Right lung (tissue), 5 donors: ENCODE data around the gene ANK2. TPM values are rescaled to one million over a fixed set of nuclear protein-coding genes. Genes with fewer than 3 reads are reported as not detected.
"Not testable (repeated sequence)": the region's sequence is repeated elsewhere in the genome, so short reads cannot be mapped to it uniquely, and the experiment has no call there.

Experiments used
- DNase-seq, 2 donors: peaks; one replicate each; pipeline ENCODE4 v3.0.0-alpha.2; 2013
- polyA plus RNA-seq, 5 donors: library from polyadenylated mRNA; unstranded; fragments of 120-200 nt; gene quantifications; one replicate each; pipeline versions ENCODE4 v1.2.1 to v1.2.3, GENCODE V29; 2013; ENCODE audit warnings: inconsistent platforms in 1 of 5, low replicate concordance in 1 of 5; ENCODE audit not compliant: insufficient read length in 5 of 5, insufficient read depth in 1 of 5

ANK2 gene
- polyA plus RNA-seq, 5 donors, result 19.5 to 29.8 (median 27.6) TPM

DNA sequence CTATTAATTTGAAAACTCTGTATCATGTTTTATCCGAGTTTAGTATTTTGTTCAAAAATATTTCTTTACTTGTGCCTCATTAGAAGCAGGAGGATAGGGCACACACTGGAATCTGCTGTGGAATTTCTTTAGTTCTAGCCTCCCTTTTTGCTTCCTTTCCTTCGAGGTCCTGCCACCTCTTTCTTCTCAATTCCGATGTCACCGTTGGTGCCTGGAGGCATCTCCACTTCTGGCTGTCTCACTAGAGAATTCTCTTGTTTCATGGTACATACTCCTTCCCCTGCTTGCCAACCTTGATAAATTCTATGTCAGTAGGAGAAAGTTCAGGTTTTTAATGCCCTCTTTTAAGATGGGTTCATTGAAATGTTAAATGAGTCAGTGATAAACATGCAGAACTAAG is 140.1 kb downstream of the ANK2 start:
- no peak for DNase-seq

- no peak for DNase-seq
Measured at GRCh38 chr4:113209153-113209552, 159.7 kb downstream of the ANK2 start.

DNA sequence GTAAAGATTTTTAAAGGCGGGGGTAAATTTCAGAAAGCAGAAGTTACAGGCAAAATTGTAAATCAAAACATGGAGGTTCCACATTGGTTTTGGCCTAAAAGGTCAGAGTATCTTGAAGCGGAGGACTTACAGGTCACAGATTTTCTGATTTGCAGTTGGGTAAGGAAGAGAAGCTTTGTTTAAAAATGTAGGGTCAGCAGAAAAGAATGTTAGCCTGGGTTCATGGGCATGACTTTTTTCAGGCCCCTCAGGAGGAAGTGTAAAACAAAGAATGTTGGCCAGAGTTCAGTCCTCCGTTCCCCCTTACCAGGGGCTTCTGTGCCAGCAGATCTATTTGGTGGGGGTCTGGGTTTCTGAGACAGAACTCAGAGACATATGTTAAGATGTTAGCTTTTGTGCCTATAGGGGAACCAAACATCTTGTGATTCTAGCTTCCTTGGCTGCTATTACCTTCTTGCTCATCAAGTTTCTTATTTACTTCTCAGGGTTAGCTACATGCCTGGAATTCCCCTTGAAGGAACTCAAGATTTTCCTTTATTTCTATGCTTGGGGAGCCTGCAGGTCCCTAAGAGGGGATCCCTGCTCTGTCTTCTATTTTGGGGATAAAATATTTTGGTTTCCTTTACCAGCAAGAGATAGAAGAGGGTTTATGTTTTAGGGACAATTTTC is 160.3 kb downstream of the ANK2 start:
- no peak for DNase-seq

DNA sequence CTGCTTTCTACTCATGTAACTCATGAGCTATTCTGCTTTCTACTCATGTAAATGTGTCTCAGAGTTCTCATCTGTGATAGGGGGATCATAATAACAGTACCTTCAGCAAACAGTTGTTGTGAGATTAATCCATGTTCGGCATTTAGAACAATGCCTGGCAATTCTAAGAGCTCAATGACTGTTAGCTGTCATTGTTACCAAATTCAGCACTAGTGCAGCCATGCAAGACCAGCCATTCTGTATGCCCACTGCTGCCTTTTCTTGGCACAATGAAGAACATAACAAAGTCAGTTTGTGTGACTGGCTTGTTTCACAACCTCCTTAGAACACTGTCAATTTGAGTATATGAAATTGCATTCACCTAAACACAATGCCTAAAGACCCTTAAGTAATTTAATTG is 163.2 kb downstream of the ANK2 start:
- DNase-seq, result no peak

- DNase-seq, result no peak
Measured at GRCh38 chr4:113221990-113222389, 172.5 kb downstream of the ANK2 start.

- DNase-seq, result no peak
Measured at GRCh38 chr4:113222471-113222870, 173.0 kb downstream of the ANK2 start.

DNA sequence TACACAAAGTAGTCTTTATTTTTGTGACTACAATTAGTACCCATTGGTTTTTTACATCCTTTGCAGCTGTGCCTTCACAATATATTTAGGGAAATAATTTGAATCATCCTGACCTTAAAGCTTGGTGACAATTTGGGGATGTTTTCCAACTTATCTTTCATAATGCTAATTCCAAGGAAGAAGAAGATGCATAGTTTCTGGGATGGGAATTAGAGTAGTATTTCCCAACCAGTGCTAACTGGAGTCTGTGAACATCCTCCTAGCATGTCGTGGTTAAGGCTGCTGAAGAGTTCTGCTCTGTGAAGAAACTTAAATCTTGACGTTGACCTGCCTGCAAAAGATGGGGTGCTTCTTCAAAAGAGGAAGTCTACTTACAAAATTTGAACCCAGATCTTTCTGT is 173.5 kb downstream of the ANK2 start:
- no peak for DNase-seq

DNA sequence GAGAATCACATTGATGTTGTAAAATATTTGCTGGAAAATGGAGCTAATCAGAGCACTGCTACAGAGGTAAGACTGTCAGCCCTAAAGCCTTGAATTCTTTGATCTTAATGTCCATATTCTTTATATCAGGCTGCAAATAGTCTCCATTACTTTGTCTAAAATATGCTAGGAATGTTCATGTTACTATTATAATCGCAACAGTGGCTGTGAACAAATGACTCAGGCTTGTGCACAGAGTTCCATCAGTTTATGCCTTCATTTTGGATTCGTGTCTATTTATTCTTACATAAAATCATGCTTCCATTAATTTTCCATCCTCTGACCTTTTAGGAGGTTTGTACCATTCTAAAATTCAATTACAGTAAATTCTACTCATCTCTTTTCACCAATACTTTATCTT is 182.7 kb downstream of the ANK2 start:
- DNase-seq, result no peak

GRCh38 chr4:113236916-113237315 is 187.5 kb downstream of the ANK2 start:
- DNase-seq, result no peak

DNA sequence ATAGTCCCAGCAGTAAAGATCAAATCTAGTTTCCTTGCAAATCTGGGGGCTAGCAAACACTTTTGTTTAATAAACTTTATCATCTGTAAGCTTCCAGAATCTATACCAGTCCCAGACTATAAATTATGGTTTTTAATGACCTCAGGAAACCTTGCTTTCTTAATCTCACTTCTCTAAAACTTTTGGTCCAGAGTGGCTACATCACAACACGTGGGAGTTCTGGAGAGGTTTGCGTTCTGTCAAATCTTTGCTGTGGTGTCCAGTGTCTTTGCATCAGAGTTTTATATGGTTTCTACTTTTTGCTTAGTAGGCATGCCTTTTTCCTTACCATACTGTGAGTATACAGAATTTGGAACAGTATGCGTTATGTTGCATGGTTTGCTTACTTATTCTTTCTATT is 193.9 kb downstream of the ANK2 start:
- DNase-seq, result no peak

GRCh38 chr4:113244747-113245146 is 195.3 kb downstream of the ANK2 start:
- DNase-seq, result not testable (repeated sequence)

DNA sequence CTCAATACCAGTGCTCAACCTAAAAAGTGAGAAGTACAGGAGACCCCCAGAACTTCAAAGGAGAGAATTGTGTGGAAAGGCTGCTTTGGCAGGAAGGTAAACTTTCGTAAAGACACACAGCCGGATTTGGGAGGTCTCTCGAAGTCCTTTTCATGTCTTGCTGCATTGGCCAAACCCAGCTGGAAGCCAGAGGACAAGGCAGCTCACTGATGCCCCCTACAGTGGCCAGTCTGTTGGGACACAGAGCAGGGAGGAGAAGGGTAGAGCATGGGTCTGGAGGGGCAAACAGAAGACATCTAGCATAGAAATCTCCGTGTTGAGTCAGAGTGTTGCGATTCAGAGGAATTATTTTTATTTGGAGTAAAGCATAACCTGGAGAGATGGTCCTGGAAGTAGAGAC is 198.9 kb downstream of the ANK2 start:
- no peak for DNase-seq

GRCh38 chr4:113255628-113256027 is 206.2 kb downstream of the ANK2 start:
- no peak for DNase-seq

- no peak for DNase-seq
Measured at GRCh38 chr4:113256946-113257345, 207.5 kb downstream of the ANK2 start.

DNA sequence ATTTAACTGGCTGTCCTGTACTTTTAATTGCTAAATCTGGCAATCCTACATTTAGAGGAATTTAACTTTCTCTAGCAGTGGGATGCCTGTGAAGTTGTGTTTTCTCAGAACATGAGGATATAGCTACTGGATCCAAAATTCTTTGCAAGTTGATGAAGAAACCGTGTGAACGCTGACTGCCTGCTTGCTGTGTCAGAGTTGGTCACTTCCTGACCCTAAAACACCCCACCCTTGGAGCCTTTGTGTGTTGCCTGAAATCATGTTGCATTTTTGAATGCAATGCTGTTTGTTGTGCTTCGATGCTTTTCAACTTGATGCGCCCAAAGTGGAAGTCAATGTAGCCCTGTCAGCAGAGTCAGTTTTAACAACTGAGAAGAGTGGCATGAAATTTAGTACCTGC is 211.2 kb downstream of the ANK2 start:
- DNase-seq, result no peak

DNA sequence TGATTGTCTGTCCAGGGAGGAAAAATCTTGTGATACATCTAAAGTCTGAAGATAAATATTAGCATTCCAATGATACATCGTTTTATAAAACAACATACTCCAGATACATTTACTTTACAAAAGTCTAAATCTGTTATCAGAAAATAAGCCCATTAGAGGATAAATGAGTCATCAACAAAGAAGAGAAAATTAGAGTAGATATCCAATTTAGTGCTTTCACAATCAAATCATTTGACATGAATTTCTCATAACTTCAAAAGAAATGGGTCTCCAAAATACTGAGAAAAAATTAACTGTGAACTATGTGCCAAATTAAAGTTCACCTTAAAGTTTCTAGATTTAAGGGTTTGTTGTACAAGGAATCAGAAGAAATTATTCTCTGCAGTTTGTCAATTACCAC is 213.8 kb downstream of the ANK2 start:
- DNase-seq, result no peak

GRCh38 chr4:113270520-113271319 is 221.3 kb downstream of the ANK2 start:
- DNase-seq, result no peak

GRCh38 chr4:113272523-113272922 is 223.1 kb downstream of the ANK2 start:
- no peak for DNase-seq

GRCh38 chr4:113273721-113274220 is 224.3 kb downstream of the ANK2 start:
- DNase-seq, result no peak

GRCh38 chr4:113276464-113277170 is 227.2 kb downstream of the ANK2 start:
- no peak for DNase-seq

- peak; percentile 58 to 77 for DNase-seq
Measured at GRCh38 chr4:113278324-113278934, 229.0 kb downstream of the ANK2 start.

DNA sequence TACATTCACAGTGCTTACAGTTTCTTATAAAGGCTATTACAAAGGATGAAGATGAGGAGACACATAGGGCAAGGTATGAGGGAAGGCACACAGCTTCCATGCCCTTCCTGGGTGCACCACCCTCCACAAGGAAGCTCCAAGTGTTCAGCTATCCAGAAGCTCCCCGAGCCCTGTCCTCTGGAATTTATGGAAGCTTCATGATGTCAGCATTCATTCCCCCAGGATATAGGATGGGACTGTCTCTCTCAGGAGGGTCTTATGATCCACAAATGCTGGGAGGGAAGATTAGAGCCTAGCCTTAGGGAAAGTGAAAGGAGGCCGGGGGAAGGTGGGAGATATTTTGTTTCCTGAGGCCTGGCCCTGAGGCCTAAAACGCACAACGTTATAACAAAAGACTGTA is 236.0 kb downstream of the ANK2 start:
- no peak for DNase-seq
